Measurements from ENCODE around the gene LRRC36. TPM values are rescaled to one million over a fixed set of nuclear protein-coding genes. Genes with fewer than 3 reads are reported as not detected.

The LRRC36 gene
- total RNA-seq, 3 donors from 2014 or later, result 0.90 to 1.5 TPM; not detected in 1

DNA sequence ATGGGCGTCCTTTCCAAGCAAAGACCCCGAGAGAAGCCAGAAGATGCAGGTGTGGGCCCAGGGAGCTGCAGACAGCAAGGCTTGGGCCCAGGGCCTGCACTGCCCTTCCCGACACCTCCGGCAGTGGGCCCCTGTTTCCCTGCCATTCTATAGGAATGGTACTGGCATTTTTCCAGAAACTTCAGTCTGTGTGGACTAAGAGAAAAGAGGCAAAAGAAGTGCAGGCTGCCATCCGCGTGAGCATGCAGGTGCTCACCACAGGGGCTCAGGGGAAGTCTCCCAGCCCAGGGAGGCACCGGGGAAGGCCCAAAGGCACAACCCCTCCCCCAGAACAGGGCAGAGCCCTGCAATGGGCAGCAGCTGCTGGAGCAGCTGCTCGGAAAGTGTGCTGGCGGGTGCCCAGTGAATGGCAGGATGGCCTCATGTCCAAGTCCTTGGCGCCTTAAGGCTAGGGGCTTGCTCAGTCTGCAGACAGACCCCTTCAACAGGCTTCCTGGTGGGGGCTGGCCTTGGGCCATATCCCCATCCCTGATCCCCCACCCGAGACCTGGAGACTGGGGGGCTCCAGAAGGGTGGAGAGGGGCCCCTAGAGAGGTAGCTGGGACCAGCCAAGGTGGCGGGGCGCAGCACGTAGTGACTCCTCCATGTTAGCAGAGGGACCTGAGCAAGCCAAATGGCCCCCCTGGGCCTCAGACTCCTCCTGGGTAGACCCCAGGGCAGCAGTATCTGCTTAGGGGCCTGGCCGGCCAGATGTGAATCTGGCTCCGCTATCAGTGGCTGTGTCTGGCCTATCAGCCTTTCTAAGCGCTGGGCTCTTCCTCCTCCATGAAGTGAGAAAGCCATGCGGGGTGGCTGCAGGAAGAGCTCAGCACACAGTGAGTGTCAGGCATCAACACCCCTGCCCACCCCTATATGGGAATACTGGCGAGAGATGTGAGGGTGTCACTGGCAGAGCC, 73.4 kb downstream of the LRRC36 start:
- ATAC-seq (no peak), DNase-seq (no peak)
- Histone ChIP-seq H3K4me1 (ENCODE audit: low read depth) (peaks cover 39% of the 10 kb centered on the region), H3K9me3 (no peaks in the 10 kb centered on the region), H3K36me3 (ENCODE audit: low read depth) (no peaks in the 10 kb centered on the region), H3K4me3 (no peak overlapping the region)
- intact Hi-C loops (cut with DNase I, micrococcal nuclease), result no loop called here
- TF ChIP-seq, protein P1, sequence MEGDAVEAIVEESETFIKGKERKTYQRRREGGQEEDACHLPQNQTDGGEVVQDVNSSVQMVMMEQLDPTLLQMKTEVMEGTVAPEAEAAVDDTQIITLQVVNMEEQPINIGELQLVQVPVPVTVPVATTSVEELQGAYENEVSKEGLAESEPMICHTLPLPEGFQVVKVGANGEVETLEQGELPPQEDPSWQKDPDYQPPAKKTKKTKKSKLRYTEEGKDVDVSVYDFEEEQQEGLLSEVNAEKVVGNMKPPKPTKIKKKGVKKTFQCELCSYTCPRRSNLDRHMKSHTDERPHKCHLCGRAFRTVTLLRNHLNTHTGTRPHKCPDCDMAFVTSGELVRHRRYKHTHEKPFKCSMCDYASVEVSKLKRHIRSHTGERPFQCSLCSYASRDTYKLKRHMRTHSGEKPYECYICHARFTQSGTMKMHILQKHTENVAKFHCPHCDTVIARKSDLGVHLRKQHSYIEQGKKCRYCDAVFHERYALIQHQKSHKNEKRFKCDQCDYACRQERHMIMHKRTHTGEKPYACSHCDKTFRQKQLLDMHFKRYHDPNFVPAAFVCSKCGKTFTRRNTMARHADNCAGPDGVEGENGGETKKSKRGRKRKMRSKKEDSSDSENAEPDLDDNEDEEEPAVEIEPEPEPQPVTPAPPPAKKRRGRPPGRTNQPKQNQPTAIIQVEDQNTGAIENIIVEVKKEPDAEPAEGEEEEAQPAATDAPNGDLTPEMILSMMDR (IDR thresholded peaks at IDR 0.05), result no peak

DNA sequence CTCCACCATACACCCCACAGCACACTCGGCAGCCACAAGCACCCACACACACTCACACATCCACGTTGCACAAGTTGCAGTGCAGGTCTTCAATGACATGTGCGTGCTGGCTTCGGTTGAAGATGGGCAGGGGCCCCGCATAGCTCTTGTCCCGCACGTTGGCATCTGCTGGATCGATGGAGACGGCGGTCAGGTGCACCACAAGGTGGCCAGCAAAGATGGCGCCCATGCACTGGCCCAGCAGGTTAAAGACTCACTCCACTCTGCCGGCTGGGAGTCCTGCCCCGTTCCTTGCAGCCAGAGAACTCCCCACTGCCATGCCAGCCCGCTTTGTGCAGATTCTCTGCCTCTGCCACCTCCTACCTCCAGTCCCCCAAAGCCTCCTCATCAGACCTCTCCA, 74.3 kb downstream of the LRRC36 start:
- H3K4me1 ChIP-seq (ENCODE audit: low read depth), result peaks cover 30% of the 10 kb centered on the region

DNA sequence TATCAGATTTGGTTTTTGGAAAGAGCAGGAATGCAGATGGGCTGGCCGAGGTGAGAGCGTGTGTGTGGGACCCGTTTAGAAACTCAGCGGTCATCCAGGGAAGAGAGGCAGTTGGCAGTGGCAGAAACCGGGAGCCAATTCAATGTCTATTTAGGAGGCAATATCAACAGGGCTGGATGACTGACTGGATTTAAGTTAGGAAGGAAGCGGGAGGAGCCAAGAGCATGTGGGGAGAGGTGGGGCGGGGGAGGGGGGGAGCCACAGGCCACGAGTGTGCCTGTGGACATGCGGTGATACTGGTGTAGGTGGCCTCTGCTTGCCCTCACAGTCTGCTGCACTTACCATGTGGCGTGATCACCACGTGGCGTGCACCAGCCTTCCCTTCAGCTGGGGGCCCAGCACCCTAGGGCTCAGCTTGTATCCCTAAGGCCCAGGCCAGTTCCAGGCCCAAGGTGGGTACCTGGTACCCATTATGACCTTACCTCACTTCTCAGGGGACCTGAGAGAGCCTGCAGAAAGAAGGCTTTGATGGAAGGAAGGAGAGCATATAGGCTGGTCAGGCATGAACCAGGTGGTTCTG, 77.5 kb downstream of the LRRC36 start:
- TF ChIP-seq, protein P1 (IDR thresholded peaks at IDR 0.05), result no peak
- Histone ChIP-seq H3K4me1 (ENCODE audit: low read depth) (peaks cover 18% of the 10 kb centered on the region), H3K9me3 (no peaks in the 10 kb centered on the region), H3K36me3 (ENCODE audit: low read depth) (no peaks in the 10 kb centered on the region), H3K4me3 (no peak overlapping the region)
- DNase-seq, result peak in 1 of 3 donors; percentile 48
- intact Hi-C loops (cut with DNase I, micrococcal nuclease), result no loop called here
- ATAC-seq, result peak; percentile 3

More for the DNA sequence above, 74.3 kb downstream of the LRRC36 start:
- intact Hi-C loops (cut with DNase I, micrococcal nuclease), result no loop called here
- Histone ChIP-seq H3K9me3 (no peaks in the 10 kb centered on the region), H3K4me3 (no peak overlapping the region), H3K36me3 (ENCODE audit: low read depth) (no peaks in the 10 kb centered on the region)
- TF ChIP-seq, protein P1 (IDR thresholded peaks at IDR 0.05), result no peak
- DNase-seq, result no peak
- ATAC-seq, result no peak

DNA sequence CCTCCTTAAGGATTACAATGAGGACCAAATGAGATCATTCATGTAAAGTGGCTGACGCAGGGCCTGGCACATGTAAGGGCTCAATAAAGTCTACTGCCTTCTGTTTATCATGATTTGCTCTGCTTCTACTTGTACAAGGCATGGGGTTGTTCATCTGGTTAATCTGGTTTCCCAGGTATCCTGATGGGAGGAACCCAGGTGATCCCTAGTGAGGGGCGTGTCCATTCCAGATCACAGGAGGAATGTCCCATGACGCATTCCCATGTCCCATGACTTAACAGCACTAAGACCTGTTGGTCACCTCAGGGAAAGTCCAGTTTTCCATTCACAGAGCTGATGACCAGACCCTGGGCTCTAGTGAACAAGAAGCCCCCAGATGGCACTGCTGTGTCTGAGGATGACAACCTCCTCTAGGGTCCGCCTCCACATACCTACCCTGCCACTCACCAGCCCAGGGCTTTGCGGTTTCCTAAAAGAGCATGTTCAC, 78.2 kb downstream of the LRRC36 start:
- intact Hi-C loops (cut with DNase I, micrococcal nuclease), result no loop called here

DNA sequence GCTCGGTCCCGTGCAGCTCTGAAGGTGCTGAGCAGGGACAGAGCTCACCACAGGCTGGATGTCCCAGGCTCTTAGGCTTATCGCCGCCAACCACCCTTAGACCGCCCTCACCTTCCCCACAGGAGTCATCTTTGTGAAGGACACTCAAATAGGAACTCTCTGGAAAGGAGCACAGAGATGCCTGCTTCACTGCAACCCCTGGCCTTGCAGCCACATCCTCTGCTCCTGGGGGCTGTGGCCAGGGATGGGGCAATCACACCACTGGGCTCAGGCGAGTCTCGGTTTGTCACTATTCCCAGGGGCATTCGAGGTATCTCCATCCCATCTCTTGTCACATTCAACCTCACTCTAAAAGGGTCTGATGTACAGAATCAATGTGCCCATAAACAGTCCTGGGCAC, 78.7 kb downstream of the LRRC36 start:
- ATAC-seq, result no peak
- H3K4me3 ChIP-seq, result no peak overlapping the region
- TF ChIP-seq, protein P1 (IDR thresholded peaks at IDR 0.05), result no peak
- peaks cover 16% of the 10 kb centered on the region for H3K4me1 ChIP-seq (ENCODE audit: low read depth)
- H3K36me3 ChIP-seq (ENCODE audit: low read depth), result no peaks in the 10 kb centered on the region
- intact Hi-C loops (cut with DNase I, micrococcal nuclease), result no loop called here
- no peak for DNase-seq
- H3K9me3 ChIP-seq, result no peaks in the 10 kb centered on the region

More for the DNA sequence above, 78.2 kb downstream of the LRRC36 start:
- ATAC-seq (peak; percentile 93), DNase-seq (peak; percentile 53 to 95 (median 71))
- no peaks in the 10 kb centered on the region for H3K9me3 ChIP-seq
- no peaks in the 10 kb centered on the region for H3K36me3 ChIP-seq (ENCODE audit: low read depth)
- TF ChIP-seq, protein P1 (IDR thresholded peaks at IDR 0.05), result no peak
- H3K4me1 ChIP-seq (ENCODE audit: low read depth), result peaks cover 16% of the 10 kb centered on the region
- no peak overlapping the region for H3K4me3 ChIP-seq
